Spleen (tissue), 7 donors: Measurements from ENCODE around the gene SOX6.

Experiments
- POLR2A ChIP-seq, 3 donors: fragments of 450-650 bp; IDR thresholded peaks; one replicate each; pipeline ENCODE4 v1.5.1; 2017; ENCODE audit warnings: antibody characterized with exemption in 3 of 3, mild to moderate bottlenecking in 1 of 3
- POLR2AphosphoS5 ChIP-seq, 3 donors: sonication (generic); formaldehyde crosslinking; IDR thresholded peaks; one replicate each; pipeline ENCODE4 v1.5.1; 2017; ENCODE audit warnings: antibody characterized with exemption in 3 of 3
- TF ChIP-seq, protein P1 (sequence below), 11 experiments: fragments of 200-600 bp in 7 of 11; fragments of 450-650 bp in 4 of 11; sonication (generic) in 4 of 11; IDR thresholded peaks in 8 of 11; conservative IDR thresholded peaks in 3 of 11; 1 replicate in 7 of 11; 2 replicates in 4 of 11; pipeline versions ENCODE4 v1.4.0 to v1.8.0; 2016 to 2021; ENCODE audit warnings: antibody characterized with exemption in 11 of 11, inconsistent platforms in 4 of 11, mild to moderate bottlenecking in 1 of 11
- donor health status: DM: no; HTN: no; CAD: no; lungs with moderate emphysema.
- donor health status: DM: no; HTN: no; CAD: no.
- donor health status: DM: no; HTN: no; CAD: no.

DNA sequence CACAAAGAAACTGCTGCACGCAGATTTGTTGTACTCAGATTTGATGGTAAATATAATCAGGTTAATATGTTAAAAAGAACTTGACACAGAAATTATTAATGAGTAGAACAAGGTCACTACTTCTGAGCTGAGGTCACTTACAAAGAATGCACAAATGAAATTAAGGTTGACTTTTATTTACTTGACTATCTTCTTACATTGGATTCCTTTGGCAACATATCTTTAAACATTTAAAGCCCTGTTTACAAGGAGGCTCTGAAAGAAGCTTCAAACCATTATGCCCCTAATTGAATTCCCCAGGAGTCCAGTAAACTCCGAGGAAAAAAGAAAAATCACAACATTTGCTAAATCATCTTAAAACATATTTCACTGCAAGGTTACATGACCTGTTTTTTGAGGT lies 245.5 kb downstream of the SOX6 start:
- TF ChIP-seq POLR2AphosphoS5 (IDR thresholded peaks at IDR 0.05) (no peak), POLR2A (IDR thresholded peaks at IDR 0.05) (no peak)
- TF ChIP-seq, protein P1, sequence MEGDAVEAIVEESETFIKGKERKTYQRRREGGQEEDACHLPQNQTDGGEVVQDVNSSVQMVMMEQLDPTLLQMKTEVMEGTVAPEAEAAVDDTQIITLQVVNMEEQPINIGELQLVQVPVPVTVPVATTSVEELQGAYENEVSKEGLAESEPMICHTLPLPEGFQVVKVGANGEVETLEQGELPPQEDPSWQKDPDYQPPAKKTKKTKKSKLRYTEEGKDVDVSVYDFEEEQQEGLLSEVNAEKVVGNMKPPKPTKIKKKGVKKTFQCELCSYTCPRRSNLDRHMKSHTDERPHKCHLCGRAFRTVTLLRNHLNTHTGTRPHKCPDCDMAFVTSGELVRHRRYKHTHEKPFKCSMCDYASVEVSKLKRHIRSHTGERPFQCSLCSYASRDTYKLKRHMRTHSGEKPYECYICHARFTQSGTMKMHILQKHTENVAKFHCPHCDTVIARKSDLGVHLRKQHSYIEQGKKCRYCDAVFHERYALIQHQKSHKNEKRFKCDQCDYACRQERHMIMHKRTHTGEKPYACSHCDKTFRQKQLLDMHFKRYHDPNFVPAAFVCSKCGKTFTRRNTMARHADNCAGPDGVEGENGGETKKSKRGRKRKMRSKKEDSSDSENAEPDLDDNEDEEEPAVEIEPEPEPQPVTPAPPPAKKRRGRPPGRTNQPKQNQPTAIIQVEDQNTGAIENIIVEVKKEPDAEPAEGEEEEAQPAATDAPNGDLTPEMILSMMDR (IDR thresholded peaks at IDR 0.05 in 8 of 11, conservative IDR thresholded peaks at IDR 0.05 in 3 of 11), result no peak
